ENCODE measurements around the gene ID3. TPM values are rescaled to one million over a fixed set of nuclear protein-coding genes. Genes with fewer than 3 reads are reported as not detected.

Gene ID3, protein sequence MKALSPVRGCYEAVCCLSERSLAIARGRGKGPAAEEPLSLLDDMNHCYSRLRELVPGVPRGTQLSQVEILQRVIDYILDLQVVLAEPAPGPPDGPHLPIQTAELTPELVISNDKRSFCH
- 10 to 100 TPM; 89.6 to 98.0 TPM for total RNA-seq
- polyA plus RNA-seq, result 10 to 100 TPM in 1 of 2 donors, 1 to 10 TPM in 1; 8.9 to 20.1 TPM

- no peaks in the 10 kb centered on the region for H3K9me3 ChIP-seq (ENCODE audit: control insufficient read depth in 1 of 2, low read length in 2 of 2)
- no peaks in the 10 kb centered on the region for H3K27me3 ChIP-seq (ENCODE audit: insufficient read depth, low read length)
- ChIA-PET POLR2A (ENCODE audit: partially characterized antibody) (interaction anchor here (0.5 to 21.6 kb wide), 23 partner anchors 9 to 298 kb away, joined by 3 to 616 read pairs (median 9); partner anchors contain the start of gene ASAP3), CTCF (ENCODE audit: partially characterized antibody) (interaction anchor here (0.9 to 30.0 kb wide), 15 partner anchors 9 to 78 kb away, joined by 3 to 1081 read pairs (median 5); no protein-coding TSS in a partner anchor)
- peaks cover 30 to 84% (median 56%) of the 10 kb centered on the region in 4 donors for H3K4me1 Mint-ChIP-seq
- peak within 1 kb of the TSS; percentile 84 to 97 (median 94) for H3K27ac Mint-ChIP-seq
- no peaks in the 10 kb centered on the region for H3K27me3 Mint-ChIP-seq
- DNase-seq, result peak; percentile 85 to 93 (median 89)
- intact Hi-C loops (cut with micrococcal nuclease), result loop anchor here (1.0 to 2.0 kb wide), 5 partner anchors 19 to 76 kb away; partner anchors contain the start of gene E2F2
- H3K36me3 ChIP-seq (ENCODE audit: insufficient read depth, low read length), result no peaks in the 10 kb centered on the region
- peak within 1 kb of the TSS; percentile 66 for H3K27ac ChIP-seq (ENCODE audit: low read depth, low read length)
- no peaks in the 10 kb centered on the region for H3K9me3 Mint-ChIP-seq
- peaks cover 52% of the 10 kb centered on the region for H3K4me1 ChIP-seq (ENCODE audit: insufficient read depth, low read length)
- peaks cover 3 to 11% of the 10 kb centered on the region in 2 donors for H3K36me3 Mint-ChIP-seq
- peak within 1 kb of the TSS; percentile 82 to 85 for H3K4me3 ChIP-seq (ENCODE audit: low read length in 2 of 2)
- H3K4me3 Mint-ChIP-seq, result peak within 1 kb of the TSS; percentile 87 to 97 (median 96)
Observed at GRCh38 chr1:23559136-23559984, at the start of gene ID3. Gene ID3 (minus strand): TSS chr1:23559501. CDS start chr1:23559426, 75 bp downstream.

- Mint-ChIP-seq H3K27ac (peak overlapping the region in 6 of 7 donors; percentile 2 to 87 (median 68)), H3K4me1 (peaks cover 36 to 77% (median 62%) of the 10 kb centered on the region in 4 donors), H3K4me3 (peak overlapping the region in 3 of 8 donors; percentile 13 to 52 (median 16)), H3K36me3 (no peaks in the 10 kb centered on the region), H3K27me3 (no peaks in the 10 kb centered on the region), H3K9me3 (no peaks in the 10 kb centered on the region)
- DNase-seq, result no peak
- Histone ChIP-seq H3K27ac (ENCODE audit: low read depth, low read length) (no peak overlapping the region), H3K27me3 (ENCODE audit: insufficient read depth, low read length) (no peaks in the 10 kb centered on the region), H3K9me3 (ENCODE audit: control insufficient read depth in 1 of 2, low read length in 2 of 2) (no peaks in the 10 kb centered on the region), H3K4me3 (ENCODE audit: low read length in 2 of 2) (no peak overlapping the region), H3K4me1 (ENCODE audit: insufficient read depth, low read length) (peaks cover 70% of the 10 kb centered on the region), H3K36me3 (ENCODE audit: insufficient read depth, low read length) (no peaks in the 10 kb centered on the region)
- intact Hi-C loops (cut with micrococcal nuclease), result no loop called here
- POLR2A ChIA-PET (ENCODE audit: partially characterized antibody), result interaction anchor here (2.5 to 11.0 kb wide), 4 partner anchors 10 to 51 kb away, joined by 7 to 236 read pairs (median 148); partner anchors contain the start of gene ID3
- CTCF ChIA-PET (ENCODE audit: partially characterized antibody), result no interaction called here
Observed at GRCh38 chr1:23607944-23608343, 48.6 kb upstream of the ID3 start.

DNA sequence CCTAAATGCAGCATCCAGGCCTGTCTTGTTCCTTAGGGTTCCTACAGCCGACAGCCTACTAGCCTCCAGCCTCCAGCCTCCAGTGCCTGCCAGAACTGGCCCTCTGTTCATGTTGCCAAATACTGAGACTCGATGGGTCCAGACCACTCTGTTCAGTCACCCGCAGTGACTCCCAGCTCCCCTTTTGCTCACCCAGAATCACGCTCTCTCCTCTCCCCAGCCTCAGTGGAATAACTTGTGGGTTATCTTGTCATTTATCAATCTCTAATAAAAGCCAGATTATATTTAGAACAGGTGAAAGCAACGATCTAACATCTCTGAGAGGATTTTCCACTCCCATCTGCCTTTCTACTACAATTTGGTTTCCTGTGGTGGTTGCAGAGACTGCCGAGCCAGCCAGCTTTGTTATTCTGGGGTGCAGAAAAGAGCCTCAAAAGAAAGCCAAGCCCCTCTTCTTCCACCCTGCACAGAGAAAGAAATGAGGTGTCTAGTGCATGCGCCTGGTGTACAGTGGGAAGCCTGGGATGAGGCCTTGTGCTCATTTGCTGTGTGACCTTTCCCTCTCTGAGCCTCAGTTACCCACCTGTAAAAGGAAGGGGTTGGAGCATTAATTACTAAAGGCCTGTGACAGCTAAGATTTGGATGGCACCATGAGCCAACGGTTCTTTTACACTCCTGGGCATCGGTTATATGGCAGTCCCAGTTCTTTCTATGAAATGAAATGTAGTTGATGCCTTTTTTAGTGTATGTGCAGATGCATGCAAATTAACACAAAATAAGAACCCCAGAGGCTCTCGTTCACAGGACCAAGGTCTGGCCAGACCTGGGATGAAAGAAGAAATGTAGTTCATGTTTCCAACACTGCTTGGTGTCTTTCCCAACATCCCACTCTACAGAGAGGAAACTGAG is 42.9 kb upstream of the ID3 start:
- H3K27me3 ChIP-seq (ENCODE audit: insufficient read depth, low read length), result no peaks in the 10 kb centered on the region
- intact Hi-C loops (cut with micrococcal nuclease), result loop anchor here (1.0 to 2.0 kb wide), 3 partner anchors 17 to 43 kb away; partner anchors contain the start of gene ID3
- Mint-ChIP-seq H3K27ac (peak overlapping the region; percentile 84 to 95 (median 93)), H3K4me1 (peaks cover 45 to 88% (median 74%) of the 10 kb centered on the region in 4 donors), H3K36me3 (no peaks in the 10 kb centered on the region), H3K27me3 (no peaks in the 10 kb centered on the region), H3K9me3 (no peaks in the 10 kb centered on the region), H3K4me3 (peak overlapping the region; percentile 75 to 92 (median 82))
- H3K4me1 ChIP-seq (ENCODE audit: insufficient read depth, low read length), result peaks cover 87% of the 10 kb centered on the region
- CTCF ChIA-PET (ENCODE audit: partially characterized antibody), result interaction anchor here (0.8 to 7.9 kb wide), 17 partner anchors 9 to 74 kb away, joined by 3 to 111 read pairs (median 7); partner anchors contain the start of gene ID3
- H3K4me3 ChIP-seq (ENCODE audit: low read length in 2 of 2), result peak overlapping the region; percentile 24 to 25
- no peaks in the 10 kb centered on the region for H3K9me3 ChIP-seq (ENCODE audit: control insufficient read depth in 1 of 2, low read length in 2 of 2)
- H3K27ac ChIP-seq (ENCODE audit: low read depth, low read length), result peak overlapping the region; percentile 43
- H3K36me3 ChIP-seq (ENCODE audit: insufficient read depth, low read length), result no peaks in the 10 kb centered on the region
- DNase-seq, result peak in 3 of 5 donors; percentile 42 to 60 (median 45)
- POLR2A ChIA-PET (ENCODE audit: partially characterized antibody), result interaction anchor here (0.7 to 15.1 kb wide), 19 partner anchors 8 to 118 kb away, joined by 3 to 263 read pairs (median 5); partner anchors contain the start of genes ASAP3, E2F2 and ID3

GRCh38 chr1:23601135-23601967 is 42.0 kb upstream of the ID3 start:
- CTCF ChIA-PET (ENCODE audit: partially characterized antibody), result interaction anchor here (0.6 to 7.9 kb wide), 17 partner anchors 9 to 104 kb away, joined by 3 to 111 read pairs (median 7); partner anchors contain the start of gene ID3
- no peaks in the 10 kb centered on the region for H3K9me3 Mint-ChIP-seq

GRCh38 chr1:23600283-23600682 is 41.0 kb upstream of the ID3 start:
- ChIA-PET CTCF (ENCODE audit: partially characterized antibody) (interaction anchor here (0.5 to 7.9 kb wide), 14 partner anchors 8 to 103 kb away, joined by 3 to 111 read pairs (median 8); partner anchors contain the start of gene ID3), POLR2A (ENCODE audit: partially characterized antibody) (interaction anchor here (0.7 to 15.1 kb wide), 10 partner anchors 8 to 55 kb away, joined by 3 to 263 read pairs (median 28); partner anchors contain the start of gene ID3)
- Mint-ChIP-seq H3K4me3 (peak overlapping the region in 7 of 8 donors; percentile 25 to 92 (median 82)), H3K9me3 (no peaks in the 10 kb centered on the region), H3K27ac (peak overlapping the region in 4 of 7 donors; percentile 31 to 84 (median 45)), H3K36me3 (no peaks in the 10 kb centered on the region), H3K4me1 (peaks cover 49 to 91% (median 76%) of the 10 kb centered on the region in 4 donors), H3K27me3 (no peaks in the 10 kb centered on the region)
- DNase-seq, result no peak
- Histone ChIP-seq H3K4me3 (ENCODE audit: low read length in 2 of 2) (no peak overlapping the region), H3K27ac (ENCODE audit: low read depth, low read length) (no peak overlapping the region), H3K36me3 (ENCODE audit: insufficient read depth, low read length) (no peaks in the 10 kb centered on the region), H3K4me1 (ENCODE audit: insufficient read depth, low read length) (peaks cover 88% of the 10 kb centered on the region), H3K9me3 (ENCODE audit: control insufficient read depth in 1 of 2, low read length in 2 of 2) (no peaks in the 10 kb centered on the region), H3K27me3 (ENCODE audit: insufficient read depth, low read length) (no peaks in the 10 kb centered on the region)
- intact Hi-C loops (cut with micrococcal nuclease), result loop anchor here (2.0 kb wide), 1 partner anchor 41 kb away; the partner anchor contains the start of gene ID3

More at GRCh38 chr1:23601135-23601967, 42.0 kb upstream of the ID3 start:
- Mint-ChIP-seq H3K27me3 (no peaks in the 10 kb centered on the region), H3K4me1 (peaks cover 46 to 88% (median 74%) of the 10 kb centered on the region in 4 donors), H3K36me3 (no peaks in the 10 kb centered on the region), H3K27ac (peak overlapping the region; percentile 84 to 95 (median 93)), H3K4me3 (peak overlapping the region; percentile 75 to 92 (median 82))
- H3K9me3 ChIP-seq (ENCODE audit: control insufficient read depth in 1 of 2, low read length in 2 of 2), result no peaks in the 10 kb centered on the region
- peaks cover 87% of the 10 kb centered on the region for H3K4me1 ChIP-seq (ENCODE audit: insufficient read depth, low read length)
- DNase-seq, result peak; percentile 52 to 69 (median 61)
- H3K27me3 ChIP-seq (ENCODE audit: insufficient read depth, low read length), result no peaks in the 10 kb centered on the region
- H3K27ac ChIP-seq (ENCODE audit: low read depth, low read length), result peak overlapping the region; percentile 43
- H3K36me3 ChIP-seq (ENCODE audit: insufficient read depth, low read length), result no peaks in the 10 kb centered on the region
- intact Hi-C loops (cut with micrococcal nuclease), result loop anchor here (2.0 kb wide), 1 partner anchor 43 kb away; the partner anchor contains the start of gene ID3
- H3K4me3 ChIP-seq (ENCODE audit: low read length in 2 of 2), result peak overlapping the region; percentile 24 to 30
- POLR2A ChIA-PET (ENCODE audit: partially characterized antibody), result interaction anchor here (0.7 to 15.1 kb wide), 19 partner anchors 9 to 117 kb away, joined by 3 to 263 read pairs (median 5); partner anchors contain the start of genes ASAP3, E2F2 and ID3
